SJCRH30 (cell line): ENCODE results near the gene DESI1. TPM values are rescaled to one million over a fixed set of nuclear protein-coding genes. Genes with fewer than 3 reads are reported as not detected.
"Not testable (repeated sequence)": the region's sequence is repeated elsewhere in the genome, so short reads cannot be mapped to it uniquely, and the experiment has no call there.

Source experiments
- DNase-seq, 2 experiments: peaks; one replicate each; pipeline ENCODE4 v3.0.0-alpha.2; 2015 to 2020
- H3K27ac ChIP-seq: fragments of 250-450 bp; sonication (Bioruptor Pico); 2 replicates; pipeline ENCODE4 v1.5.1; 2020; ENCODE audit warnings: mild to moderate bottlenecking, moderate library complexity
- H3K27me3 ChIP-seq: fragments of 250-450 bp; sonication (Bioruptor Pico); 2 replicates; pipeline ENCODE4 v1.5.1; 2020; ENCODE audit warnings: mild to moderate bottlenecking, moderate library complexity
- H3K36me3 ChIP-seq: fragments of 250-450 bp; sonication (Bioruptor Pico); 2 replicates; pipeline ENCODE4 v1.5.1; 2020; ENCODE audit warnings: mild to moderate bottlenecking, moderate library complexity
- H3K4me1 ChIP-seq: fragments of 250-450 bp; sonication (Bioruptor Pico); 2 replicates; pipeline ENCODE4 v1.5.1; 2020; ENCODE audit warnings: mild to moderate bottlenecking, moderate library complexity
- H3K4me3 ChIP-seq: fragments of 250-450 bp; sonication (Bioruptor Pico); 2 replicates; pipeline ENCODE4 v1.5.1; 2020; ENCODE audit warnings: mild to moderate bottlenecking, moderate library complexity
- H3K9me3 ChIP-seq: fragments of 250-450 bp; sonication (Bioruptor Pico); replicated peaks from 2 replicates; pipeline ENCODE4 v1.5.1; 2020; ENCODE audit warnings: mild to moderate bottlenecking, moderate library complexity
- total RNA-seq: library from RNA; depleted of rRNA; stranded (reverse); fragments of >200 nt; shearing (Covaris generic); gene quantifications from 2 replicates; pipeline ENCODE4 v1.2.3, GENCODE V29; 2014

Gene DESI1
- total RNA-seq, 1 experiment from 2014 or later: 22.1 TPM

DNA sequence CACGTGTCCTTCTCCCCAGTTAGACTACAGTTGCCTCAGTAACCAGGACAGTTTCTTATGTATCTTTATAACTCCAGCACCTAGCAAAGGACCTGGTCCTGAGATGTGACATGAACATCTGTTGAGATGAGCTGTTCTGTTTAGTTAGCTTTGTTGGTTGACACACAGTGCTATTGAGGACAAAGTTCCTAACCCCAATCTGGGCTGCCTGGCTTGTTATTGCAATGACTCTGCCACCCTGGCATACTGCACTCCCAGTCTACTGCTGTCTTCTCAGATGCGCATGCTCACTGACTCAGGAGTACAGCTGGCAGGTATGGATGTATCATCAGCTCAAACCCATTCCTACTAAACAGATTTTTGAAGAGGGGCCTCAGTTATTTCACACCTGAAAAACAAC is 7.4 kb downstream of the DESI1 start:
- no peaks in the 10 kb centered on the region for H3K9me3 ChIP-seq
- DNase-seq: no peak
- no peaks in the 10 kb centered on the region for H3K27me3 ChIP-seq
- no peaks in the 10 kb centered on the region; the same call in 1 of the 2 replicates for H3K36me3 ChIP-seq
- H3K4me3 ChIP-seq: no peak overlapping the region
- no peaks in the 10 kb centered on the region for H3K4me1 ChIP-seq
- no peak overlapping the region for H3K27ac ChIP-seq

DNA sequence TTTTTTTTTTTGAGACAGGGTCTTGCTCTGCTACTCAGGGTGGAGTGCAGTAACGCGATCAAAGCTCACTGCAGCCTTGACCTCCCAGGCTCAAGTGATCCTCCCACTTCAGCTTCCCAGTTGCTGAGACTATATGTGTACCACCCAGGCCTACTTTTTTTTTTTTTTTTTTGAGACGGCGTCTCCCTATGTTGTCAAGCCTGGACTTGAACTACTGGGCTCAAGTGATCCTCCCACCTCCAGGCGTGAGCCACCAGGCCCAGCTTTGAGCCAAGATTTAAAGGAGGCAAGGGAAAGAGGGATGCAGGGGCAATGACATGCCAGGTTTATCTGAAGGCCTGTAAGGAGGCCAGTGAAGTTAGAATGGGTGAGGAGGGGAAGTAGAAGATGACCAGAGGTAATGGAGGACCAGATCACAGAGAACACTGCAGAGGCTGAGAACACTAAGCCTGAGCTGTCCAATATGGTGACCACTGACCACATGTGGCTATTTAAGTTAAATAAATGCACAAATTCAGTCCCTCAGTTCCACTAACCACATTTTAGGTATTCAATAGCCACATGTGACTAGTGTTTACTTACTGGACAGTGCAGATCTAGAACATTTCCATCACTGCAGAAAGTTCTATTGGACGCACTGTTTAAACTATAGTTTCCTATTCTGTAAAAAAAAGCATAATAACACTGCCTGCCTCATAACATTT is 8.1 kb downstream of the DESI1 start:
- H3K4me1 ChIP-seq: no peaks in the 10 kb centered on the region
- H3K27me3 ChIP-seq: no peaks in the 10 kb centered on the region
- no peak overlapping the region for H3K27ac ChIP-seq
- no peak for DNase-seq
- H3K9me3 ChIP-seq: no peaks in the 10 kb centered on the region
- H3K36me3 ChIP-seq: no peaks in the 10 kb centered on the region; the same call in 1 of the 2 replicates
- no peak overlapping the region for H3K4me3 ChIP-seq

DNA sequence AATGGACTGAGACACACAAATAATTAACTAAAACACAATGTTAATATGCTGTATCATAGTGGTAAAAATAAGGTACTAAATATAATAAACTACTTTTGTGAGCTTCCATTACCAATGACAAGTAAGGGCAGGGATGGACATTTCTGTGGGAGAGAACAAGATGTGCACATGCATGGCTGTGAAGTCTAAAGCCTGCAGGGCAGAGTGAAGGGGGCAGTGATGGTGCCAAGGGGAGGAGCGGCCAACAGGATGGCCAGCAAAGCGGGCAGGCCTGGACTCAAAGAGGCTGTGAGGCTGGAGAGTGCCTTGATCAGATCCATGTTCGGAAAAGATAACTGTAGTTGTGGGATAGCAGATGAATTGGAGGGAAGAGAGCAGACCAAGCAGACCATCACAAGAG is 12.5 kb downstream of the DESI1 start:
- Histone ChIP-seq H3K9me3 (no peaks in the 10 kb centered on the region), H3K4me3 (no peak overlapping the region), H3K36me3 (no peaks in the 10 kb centered on the region), H3K27ac (no peak overlapping the region), H3K27me3 (no peaks in the 10 kb centered on the region), H3K4me1 (peaks cover 8% of the 10 kb centered on the region; the same call in 1 of the 2 replicates)
- DNase-seq: no peak

DNA sequence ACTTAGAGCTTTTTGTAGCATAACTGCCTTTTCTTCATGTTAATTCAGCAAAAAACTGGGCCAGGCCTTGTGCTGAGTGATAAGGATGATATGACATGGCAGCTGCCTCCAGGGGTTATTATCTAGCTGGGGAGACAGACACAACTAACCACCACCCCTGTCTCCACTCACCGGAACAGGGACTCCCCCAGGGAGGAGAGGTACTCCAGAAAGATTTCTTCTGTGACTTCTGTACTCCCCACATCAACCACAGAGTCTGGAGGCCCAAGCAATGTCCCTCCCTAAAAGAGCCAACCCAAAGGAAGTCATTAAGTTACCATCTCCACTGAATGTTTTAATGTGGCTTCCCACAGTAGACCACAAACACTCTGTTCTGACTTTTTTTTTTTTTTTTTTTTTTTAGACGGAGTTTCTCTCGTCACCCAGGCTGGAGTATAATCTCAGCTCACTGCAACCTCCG is 16.9 kb downstream of the DESI1 start:
- H3K4me1 ChIP-seq: peaks cover 9% of the 10 kb centered on the region; the same call in 1 of the 2 replicates
- no peak overlapping the region for H3K4me3 ChIP-seq
- no peaks in the 10 kb centered on the region for H3K27me3 ChIP-seq
- no peaks in the 10 kb centered on the region for H3K36me3 ChIP-seq
- H3K9me3 ChIP-seq: no peaks in the 10 kb centered on the region
- H3K27ac ChIP-seq: 0 out of 2 replicates have a peak overlapping the region, but pooled peaks have one; percentile 1
- peak; percentile 59 to 73 for DNase-seq

DNA sequence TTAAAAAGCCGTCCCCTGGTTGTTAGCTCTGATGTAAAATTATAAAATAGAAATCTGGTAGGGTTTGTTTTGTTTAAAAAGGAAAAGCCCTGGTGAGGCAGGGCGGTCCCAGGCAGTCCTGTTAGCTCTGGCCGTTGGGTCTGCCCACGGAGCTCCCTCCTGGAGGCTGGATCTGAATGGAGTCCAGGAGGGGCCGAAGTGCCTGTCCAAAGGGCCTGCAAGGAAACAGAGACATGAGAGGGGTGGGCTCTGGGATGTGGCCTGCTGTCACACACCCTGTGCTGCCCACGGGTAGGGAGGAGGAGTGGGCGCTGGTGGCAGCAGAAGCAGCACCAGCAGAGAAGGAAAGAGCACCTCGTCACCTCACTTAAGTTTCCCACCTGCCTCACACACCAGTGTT is 19.9 kb downstream of the DESI1 start:
- Histone ChIP-seq H3K4me1 (peaks cover 9% of the 10 kb centered on the region; the same call in 1 of the 2 replicates), H3K36me3 (no peaks in the 10 kb centered on the region), H3K27ac (no peak overlapping the region), H3K4me3 (no peak overlapping the region), H3K9me3 (no peaks in the 10 kb centered on the region), H3K27me3 (no peaks in the 10 kb centered on the region)
- no peak for DNase-seq

DNA sequence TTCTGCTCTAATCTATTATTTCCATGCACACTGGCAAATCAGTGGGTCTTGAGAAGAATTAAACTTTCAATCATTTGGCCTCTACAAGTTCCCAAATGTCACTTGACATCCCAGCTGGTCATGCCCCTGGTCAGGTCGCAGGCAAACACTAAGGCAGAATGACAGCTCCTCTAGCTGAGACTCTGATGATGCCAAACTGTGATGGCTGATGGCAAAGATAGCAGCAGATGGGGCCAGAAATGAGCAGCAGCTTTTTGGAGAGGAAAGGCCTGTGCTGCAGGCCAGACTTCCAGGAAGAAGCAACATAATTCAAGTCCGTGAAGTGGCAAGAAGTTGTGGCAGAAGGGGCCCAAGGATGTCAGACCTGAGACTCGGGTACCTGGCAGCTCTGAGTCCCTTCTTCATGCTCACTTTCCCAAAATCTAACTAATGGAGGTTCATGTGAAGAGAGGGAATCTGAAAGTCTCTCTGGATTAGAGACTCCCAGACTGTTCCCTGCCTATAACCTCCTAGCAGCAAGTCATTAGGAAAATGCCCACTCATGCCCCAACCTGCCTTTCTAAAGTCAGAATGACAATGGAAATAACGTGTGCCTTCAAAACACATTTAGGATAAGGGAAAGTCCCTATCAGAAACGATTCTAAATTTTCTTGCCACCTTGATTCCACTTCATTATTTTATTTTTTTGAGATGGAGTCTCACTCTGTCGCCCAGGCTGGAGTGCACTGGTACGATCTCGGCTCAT is 21.8 kb downstream of the DESI1 start:
- no peak for DNase-seq
- no peak overlapping the region for H3K27ac ChIP-seq
- H3K4me3 ChIP-seq: no peak overlapping the region
- H3K27me3 ChIP-seq: no peaks in the 10 kb centered on the region
- H3K4me1 ChIP-seq: peaks cover 7% of the 10 kb centered on the region; the same call in 1 of the 2 replicates
- no peaks in the 10 kb centered on the region for H3K9me3 ChIP-seq
- no peaks in the 10 kb centered on the region for H3K36me3 ChIP-seq

DNA sequence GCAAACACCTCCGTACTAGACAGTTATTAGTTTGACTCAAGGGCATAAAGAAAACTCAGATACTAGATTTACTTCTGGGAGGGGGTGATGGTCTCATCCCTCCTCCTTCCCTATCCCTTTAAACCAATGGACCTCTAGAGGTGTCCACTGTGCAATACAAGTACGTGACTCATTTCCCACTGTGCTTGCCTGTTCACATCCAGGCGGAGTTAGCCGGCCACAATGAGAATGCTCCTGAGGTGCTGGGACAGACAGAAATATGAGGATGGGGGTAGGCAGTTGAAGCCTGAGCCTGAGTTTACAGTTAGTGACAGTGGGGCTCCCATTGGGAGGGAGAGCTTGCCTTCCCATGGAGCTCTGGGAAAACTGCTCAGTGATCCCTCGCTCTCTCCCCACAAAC is 22.8 kb downstream of the DESI1 start:
- Histone ChIP-seq H3K4me1 (no peaks in the 10 kb centered on the region), H3K4me3 (no peak overlapping the region), H3K36me3 (no peaks in the 10 kb centered on the region), H3K27me3 (no peaks in the 10 kb centered on the region), H3K27ac (no peak overlapping the region), H3K9me3 (no peaks in the 10 kb centered on the region)
- DNase-seq: no peak

DNA sequence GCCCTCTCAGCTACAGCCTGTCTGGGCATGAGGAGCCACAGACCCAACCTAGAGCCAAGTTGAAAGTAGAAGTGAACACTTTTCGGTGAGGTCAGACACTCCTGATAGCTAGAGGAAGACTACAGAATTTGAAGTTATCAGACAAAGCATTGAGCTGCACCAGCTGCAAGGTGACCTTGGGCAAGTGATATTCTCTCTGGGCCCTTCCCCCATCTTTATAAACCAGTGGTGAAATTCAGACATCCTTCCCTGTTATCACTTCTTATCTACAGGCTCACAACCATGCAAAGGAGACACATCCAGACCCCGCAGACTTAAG is 23.2 kb downstream of the DESI1 start:
- H3K36me3 ChIP-seq: no peaks in the 10 kb centered on the region
- DNase-seq: no peak
- no peaks in the 10 kb centered on the region for H3K27me3 ChIP-seq
- H3K4me1 ChIP-seq: no peaks in the 10 kb centered on the region
- no peak overlapping the region for H3K4me3 ChIP-seq
- no peak overlapping the region for H3K27ac ChIP-seq
- no peaks in the 10 kb centered on the region for H3K9me3 ChIP-seq

DNA sequence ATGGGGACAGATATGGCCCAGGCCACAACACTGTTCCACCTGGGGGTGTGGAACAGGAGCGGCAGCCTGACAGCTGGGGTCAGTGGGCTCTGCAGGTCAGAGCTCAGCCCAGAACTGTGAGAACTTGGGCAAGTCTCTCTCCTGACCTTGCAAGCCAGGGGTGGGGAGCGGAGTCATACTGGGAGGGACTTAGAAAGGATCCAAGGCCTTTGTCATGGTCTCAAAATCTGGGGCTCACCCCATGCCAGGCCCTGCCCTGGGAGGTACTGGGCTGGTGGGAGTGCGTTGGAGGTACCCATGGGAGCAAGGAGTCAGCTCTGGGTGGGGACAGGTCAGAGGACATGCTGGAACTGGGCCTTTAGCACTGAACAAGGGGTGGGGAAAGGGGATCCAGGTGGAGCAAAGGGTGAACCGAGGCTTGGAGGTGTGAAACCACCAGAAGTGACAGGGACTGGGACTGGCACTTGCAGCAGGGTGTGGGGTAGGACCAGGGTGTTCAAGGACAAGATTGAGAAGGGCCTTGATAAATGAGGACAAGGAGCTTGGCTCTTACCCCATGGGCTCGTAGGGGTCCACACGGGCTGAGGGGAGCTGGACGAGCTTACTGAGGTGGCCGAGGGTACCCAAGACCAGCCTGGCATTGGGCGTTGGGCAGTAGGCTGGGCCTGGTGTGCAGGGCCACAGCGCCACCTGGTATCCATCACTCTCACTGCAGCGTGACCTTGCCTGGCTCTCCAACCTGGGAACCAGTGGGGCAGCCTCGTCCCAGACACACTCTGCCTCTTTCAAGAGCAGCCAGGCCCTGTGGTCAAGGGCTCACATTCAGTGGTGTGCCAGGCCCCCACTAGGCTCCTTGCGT is 23.8 kb downstream of the DESI1 start:
- Histone ChIP-seq H3K36me3 (no peaks in the 10 kb centered on the region), H3K27ac (no peak overlapping the region), H3K27me3 (no peaks in the 10 kb centered on the region), H3K4me3 (no peak overlapping the region), H3K4me1 (no peaks in the 10 kb centered on the region), H3K9me3 (no peaks in the 10 kb centered on the region)
- DNase-seq: peak; percentile 43 to 63

DNA sequence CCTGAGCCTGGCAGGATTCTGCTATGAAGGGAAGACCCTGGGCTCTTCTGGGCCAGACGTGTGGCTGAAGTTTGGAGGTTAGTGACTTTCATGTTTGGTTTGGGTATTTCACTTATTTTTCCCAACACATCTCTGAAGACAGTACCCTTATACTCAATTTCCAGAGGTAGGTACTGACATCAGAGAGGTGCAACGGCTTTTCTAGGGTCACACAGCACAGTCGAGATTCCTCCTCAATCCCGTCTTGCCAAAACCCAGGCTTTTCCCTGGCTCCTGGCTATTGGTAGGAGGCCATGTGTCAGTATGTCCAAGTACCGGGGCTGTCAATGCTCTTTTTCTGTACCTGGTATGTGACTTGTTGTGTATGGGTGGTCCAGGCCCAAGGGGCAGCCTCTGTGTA is 25.1 kb downstream of the DESI1 start:
- H3K36me3 ChIP-seq: no peaks in the 10 kb centered on the region
- H3K4me3 ChIP-seq: no peak overlapping the region
- no peak overlapping the region for H3K27ac ChIP-seq
- no peaks in the 10 kb centered on the region for H3K27me3 ChIP-seq
- H3K9me3 ChIP-seq: no peaks in the 10 kb centered on the region
- no peaks in the 10 kb centered on the region for H3K4me1 ChIP-seq
- DNase-seq: no peak

DNA sequence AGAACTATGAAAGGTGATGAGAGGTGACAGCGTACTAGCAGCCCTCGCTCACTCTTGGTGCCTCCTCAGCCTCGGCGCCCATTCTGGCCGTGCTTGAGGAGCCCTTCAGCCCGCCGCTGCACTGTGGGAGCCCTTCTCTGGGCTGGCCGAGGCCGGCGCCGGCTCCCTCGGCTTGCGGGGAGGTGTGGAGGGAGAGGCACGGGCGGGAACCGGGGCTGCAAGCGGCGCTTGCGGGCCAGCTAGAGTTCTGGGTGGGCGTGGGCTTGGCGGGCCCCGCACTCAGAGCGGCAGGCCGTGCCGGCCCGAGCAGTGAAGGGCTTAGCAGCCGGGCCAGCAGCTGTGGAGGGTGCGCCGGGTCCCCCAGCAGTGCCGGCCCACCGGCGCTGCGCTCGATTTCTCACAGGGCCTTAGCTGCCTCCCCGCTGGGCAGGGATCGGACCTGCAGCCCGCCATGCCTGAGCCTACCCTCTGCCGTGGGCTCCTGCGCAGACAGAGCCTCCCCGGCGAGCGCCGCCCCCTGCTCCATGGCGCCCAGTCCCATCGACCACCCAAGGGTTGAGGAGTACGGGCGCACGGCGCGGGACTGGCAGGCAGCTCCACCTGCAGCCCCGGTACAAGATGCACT is 27.4 kb downstream of the DESI1 start:
- not testable (repeated sequence) for H3K9me3 ChIP-seq, H3K4me3 ChIP-seq, H3K27ac ChIP-seq, H3K36me3 ChIP-seq, DNase-seq, H3K4me1 ChIP-seq, H3K27me3 ChIP-seq

DNA sequence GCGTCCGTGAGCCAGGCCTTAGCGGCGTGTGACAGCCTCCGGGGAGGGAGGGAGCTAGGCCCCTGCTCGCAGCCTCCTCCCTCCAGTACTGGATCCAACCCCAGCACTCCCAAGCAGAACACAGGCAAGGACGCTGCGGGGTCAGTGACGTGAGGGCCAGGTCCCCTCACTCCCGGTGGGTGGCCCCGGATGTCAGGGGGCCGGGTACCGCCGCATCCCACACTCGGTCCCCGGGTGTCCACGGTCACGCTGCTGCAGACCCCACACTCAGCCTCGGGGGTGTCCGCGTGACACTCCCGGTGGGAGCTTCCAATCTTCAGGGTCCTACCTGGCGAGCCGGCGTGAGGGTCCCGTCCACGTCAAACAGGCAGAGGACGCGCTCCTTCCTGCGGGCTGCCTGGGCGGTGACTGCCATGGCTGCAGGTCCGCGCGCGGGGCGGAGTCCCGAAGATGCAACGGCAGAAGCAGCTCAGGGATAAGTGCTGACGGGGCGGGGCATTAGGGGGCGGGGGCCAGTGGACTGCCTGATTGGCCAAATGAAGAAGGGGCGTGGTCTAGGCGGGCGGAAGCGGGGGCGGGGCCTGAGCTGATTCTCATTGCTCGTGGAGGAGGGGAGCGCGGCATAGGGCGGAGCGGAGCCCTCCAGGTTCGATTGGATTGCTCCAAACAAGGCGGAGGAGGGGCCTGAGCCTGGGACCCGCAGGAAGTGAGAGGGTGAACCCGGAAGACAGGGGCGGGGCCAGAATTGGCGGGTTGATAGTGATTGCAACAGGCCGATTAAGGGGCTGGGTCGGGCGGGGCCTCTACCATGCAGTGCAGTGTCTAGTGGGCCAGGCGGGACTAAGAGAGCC is 31.2 kb downstream of the DESI1 start, which contains the start of gene PMM1:
PMM1 (minus strand) TSS at position 450 of the 851 bp plus-strand sequence; CDS start at position 415, 35 bp downstream.
- no peaks in the 10 kb centered on the region for H3K4me1 ChIP-seq
- peak; percentile 100 for DNase-seq
- no peaks in the 10 kb centered on the region for H3K27me3 ChIP-seq
- no peaks in the 10 kb centered on the region for H3K36me3 ChIP-seq
- peak within 1 kb of the TSS; percentile 71 for H3K4me3 ChIP-seq
- H3K27ac ChIP-seq: peak within 1 kb of the TSS; percentile 21; the same call in 1 of the 2 replicates
- no peaks in the 10 kb centered on the region for H3K9me3 ChIP-seq

DNA sequence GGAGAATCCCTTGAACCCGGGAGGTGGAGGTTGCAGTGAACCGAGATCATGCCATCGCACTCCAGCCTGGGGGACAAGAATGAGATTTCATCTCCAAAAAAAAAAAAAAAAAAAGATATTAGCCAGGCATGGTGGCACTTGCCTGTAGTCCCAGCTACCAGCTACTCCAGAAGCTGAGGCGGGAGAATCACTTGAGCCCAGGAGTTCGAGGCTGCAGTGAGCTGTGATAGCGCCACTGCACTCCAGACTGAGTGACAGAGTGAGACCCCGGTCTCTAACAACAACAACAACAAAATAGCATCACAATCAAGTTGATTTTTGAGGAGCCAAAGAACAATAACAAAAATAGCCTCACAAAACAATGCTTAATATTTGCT is 33.5 kb downstream of the DESI1 start:
- no peaks in the 10 kb centered on the region for H3K36me3 ChIP-seq
- H3K4me3 ChIP-seq: no peak overlapping the region
- no peaks in the 10 kb centered on the region for H3K4me1 ChIP-seq
- no peaks in the 10 kb centered on the region for H3K27me3 ChIP-seq
- no peak overlapping the region for H3K27ac ChIP-seq
- H3K9me3 ChIP-seq: no peaks in the 10 kb centered on the region
- DNase-seq: no peak

DNA sequence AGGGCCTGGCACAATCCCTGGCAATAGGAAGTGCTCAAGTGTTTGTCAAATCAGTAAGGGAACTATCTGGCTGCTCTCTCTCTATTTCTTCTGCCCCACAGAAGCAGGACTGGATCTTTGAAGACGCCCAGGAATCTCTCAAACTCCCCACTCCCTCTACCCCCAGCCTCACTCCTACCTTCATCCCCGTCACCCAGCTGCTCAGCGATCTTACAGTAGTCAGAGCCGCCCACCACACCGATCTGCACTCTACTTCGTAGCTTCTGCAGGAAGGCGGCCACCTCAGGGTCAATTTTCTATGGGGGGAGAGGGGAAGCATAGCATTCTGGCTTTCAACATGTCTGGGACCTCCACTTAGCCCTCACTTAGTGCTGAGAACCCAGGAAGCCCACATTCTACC is 34.9 kb downstream of the DESI1 start:
- DNase-seq: no peak
- no peaks in the 10 kb centered on the region for H3K36me3 ChIP-seq
- H3K9me3 ChIP-seq: no peaks in the 10 kb centered on the region
- no peaks in the 10 kb centered on the region for H3K4me1 ChIP-seq
- no peak overlapping the region for H3K4me3 ChIP-seq
- no peaks in the 10 kb centered on the region for H3K27me3 ChIP-seq
- no peak overlapping the region for H3K27ac ChIP-seq
